Esophagus (tissue), 2 donors: ENCODE data around the gene UGT1A10. TPM values are rescaled to one million over a fixed set of nuclear protein-coding genes. Genes with fewer than 3 reads are reported as not detected.

Source experiments
- H3K27ac ChIP-seq, 2 donors: one replicate each; pipeline ENCODE4 v1.5.1; 2013; ENCODE audit warnings: low read depth in 2 of 2, mild to moderate bottlenecking in 2 of 2, inconsistent platforms in 1 of 2, low read length in 1 of 2, moderate library complexity in 1 of 2
- H3K27me3 ChIP-seq, 2 donors: one replicate each; pipeline ENCODE4 v1.6.1; 2013; ENCODE audit warnings: low read length in 2 of 2, control low read depth in 1 of 2, mild to moderate bottlenecking in 1 of 2; ENCODE audit not compliant: insufficient read depth in 2 of 2, control insufficient read depth in 1 of 2
- H3K36me3 ChIP-seq, 2 donors: one replicate each; pipeline ENCODE4 v1.6.1; 2013; ENCODE audit warnings: low read length in 1 of 2; ENCODE audit not compliant: control insufficient read depth in 2 of 2, insufficient read depth in 2 of 2
- H3K4me1 ChIP-seq, 2 donors: one replicate each; pipeline ENCODE4 v1.6.1; 2013; ENCODE audit warnings: low read length in 1 of 2; ENCODE audit not compliant: control insufficient read depth in 2 of 2, insufficient read depth in 2 of 2
- H3K4me3 ChIP-seq, 2 donors: one replicate each; pipeline ENCODE4 v1.5.1; 2013; ENCODE audit warnings: low read length in 2 of 2, mild to moderate bottlenecking in 2 of 2, low read depth in 1 of 2, moderate library complexity in 1 of 2
- H3K9me3 ChIP-seq, 2 donors: one replicate each; pipeline ENCODE4 v1.6.1; 2013; ENCODE audit warnings: mild to moderate bottlenecking in 2 of 2, low read depth in 1 of 2, low read length in 1 of 2, moderate library complexity in 1 of 2; ENCODE audit not compliant: control insufficient read depth in 2 of 2, insufficient read depth in 1 of 2
- WGBS, 2 donors: extraction: QIAGEN DNeasy Blood & Tissue Kit; methylation state at CpG; one replicate each; pipeline ENCODE4 v1.1.7; 2013; 5-methylcytosine and 5-hydroxymethylcytosine counted together
- polyA plus RNA-seq, 2 donors: library from polyadenylated mRNA; stranded (reverse); fragments of 200-250 nt; gene quantifications; one replicate each; pipeline ENCODE4 v1.2.3, GENCODE V29; 2013
- donor health status: healthy with polysubstance abuse.
- donor health status: Bipolar disorder and iron deficiency.

UGT1A10 gene
- polyA plus RNA-seq, 2 donors, result 9.1 to 10.8 TPM

GRCh38 chr2:233818639-233819621, 182.7 kb downstream of the UGT1A10 start:
- Histone ChIP-seq H3K27ac (no peak overlapping the region), H3K36me3 (no peaks in the 10 kb centered on the region), H3K9me3 (peaks cover 0 to 2% of the 10 kb centered on the region in 2 donors), H3K4me1 (peaks cover 0 to 2% of the 10 kb centered on the region in 2 donors), H3K27me3 (no peaks in the 10 kb centered on the region), H3K4me3 (no peak overlapping the region)
- 78 to 81% methylated on average over 17 of the region's 17 CpGs for WGBS, 2 donors

- Histone ChIP-seq H3K4me3 (no peak overlapping the region), H3K27ac (no peak overlapping the region), H3K36me3 (no peaks in the 10 kb centered on the region), H3K27me3 (no peaks in the 10 kb centered on the region), H3K9me3 (peaks cover 0 to 2% of the 10 kb centered on the region in 2 donors), H3K4me1 (peaks cover 0 to 2% of the 10 kb centered on the region in 2 donors)
- 83 to 84% methylated on average over 18 of the region's 18 CpGs for WGBS, 2 donors
Measured at GRCh38 chr2:233819884-233820773, 183.9 kb downstream of the UGT1A10 start.

DNA sequence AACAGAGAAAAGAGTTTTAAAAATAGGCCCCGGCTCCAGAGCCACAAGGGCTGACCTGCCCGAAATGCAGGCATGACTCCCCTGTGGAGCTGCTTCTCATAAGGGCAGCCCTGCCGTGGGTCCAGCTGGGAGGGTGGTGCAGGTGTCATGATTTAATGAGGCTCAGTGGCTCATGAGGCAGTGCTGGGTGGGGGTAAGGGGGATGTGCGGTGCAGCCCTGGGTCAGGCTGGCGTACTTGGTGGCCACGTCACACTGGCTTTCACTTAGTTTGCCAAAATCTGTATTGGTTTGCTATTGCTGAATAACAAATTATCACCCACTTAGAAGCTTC, 184.5 kb downstream of the UGT1A10 start:
- Histone ChIP-seq H3K27me3 (no peaks in the 10 kb centered on the region), H3K4me1 (peaks cover 0 to 2% of the 10 kb centered on the region in 2 donors), H3K9me3 (peaks cover 0 to 2% of the 10 kb centered on the region in 2 donors), H3K27ac (no peak overlapping the region), H3K4me3 (no peak overlapping the region), H3K36me3 (no peaks in the 10 kb centered on the region)
- 85% methylated on average over 6 of the region's 6 CpGs for WGBS, 2 donors

DNA sequence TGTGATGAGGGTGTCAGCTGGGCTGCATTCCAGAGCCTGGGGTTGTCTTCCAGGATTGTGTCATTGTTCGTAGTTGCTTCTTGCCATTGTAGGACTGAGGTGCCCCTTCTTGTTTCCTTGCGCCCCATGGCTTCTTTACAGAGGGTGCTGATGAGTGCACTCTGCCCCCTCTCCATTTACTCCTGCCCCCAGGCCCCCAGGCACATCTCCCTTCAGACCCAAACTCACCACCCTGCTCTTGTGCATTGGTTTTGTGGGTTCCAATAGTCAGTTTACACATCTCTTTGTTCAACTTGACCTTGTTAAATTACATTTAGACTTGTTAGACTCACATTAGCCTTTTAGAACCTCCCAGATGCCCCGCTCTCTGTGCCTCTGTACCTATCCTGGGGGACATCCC, 184.9 kb downstream of the UGT1A10 start:
- Histone ChIP-seq H3K27ac (no peak overlapping the region), H3K4me1 (peaks cover 0 to 2% of the 10 kb centered on the region in 2 donors), H3K4me3 (no peak overlapping the region), H3K9me3 (peaks cover 0 to 2% of the 10 kb centered on the region in 2 donors), H3K36me3 (no peaks in the 10 kb centered on the region), H3K27me3 (no peaks in the 10 kb centered on the region)
- WGBS, 2 donors, result 86 to 93% methylated on average over 3 of the region's 3 CpGs

DNA sequence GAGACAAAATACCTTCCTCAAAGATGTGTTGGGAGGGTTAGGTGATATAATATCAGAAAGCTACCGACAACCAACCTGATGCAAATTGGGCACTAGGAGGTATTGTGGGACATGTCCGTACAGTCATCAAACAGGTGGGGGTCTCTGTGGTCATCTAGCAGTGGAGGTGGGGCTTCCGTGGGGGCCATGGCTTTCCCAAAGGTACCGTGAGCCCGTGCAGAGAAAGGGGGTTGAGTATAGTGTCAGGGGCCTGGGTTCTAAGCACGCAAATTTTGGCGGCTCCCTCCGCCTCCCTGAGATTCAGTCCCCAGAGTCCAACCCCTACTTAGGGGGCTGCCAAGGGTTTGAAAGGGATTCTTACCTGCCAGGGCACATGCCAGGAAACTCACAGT, 185.5 kb downstream of the UGT1A10 start:
- no peaks in the 10 kb centered on the region for H3K9me3 ChIP-seq
- peaks cover 0 to 2% of the 10 kb centered on the region in 2 donors for H3K4me1 ChIP-seq
- no peaks in the 10 kb centered on the region for H3K27me3 ChIP-seq
- H3K36me3 ChIP-seq, result no peaks in the 10 kb centered on the region
- no peak overlapping the region for H3K27ac ChIP-seq
- 90 to 94% methylated on average over 8 of the region's 8 CpGs for WGBS, 2 donors
- H3K4me3 ChIP-seq, result no peak overlapping the region

- Histone ChIP-seq H3K4me1 (peaks cover 0 to 2% of the 10 kb centered on the region in 2 donors), H3K36me3 (no peaks in the 10 kb centered on the region), H3K27ac (no peak overlapping the region), H3K27me3 (no peaks in the 10 kb centered on the region), H3K9me3 (no peaks in the 10 kb centered on the region), H3K4me3 (no peak overlapping the region)
- 84 to 88% methylated on average over 21 of the region's 21 CpGs for WGBS, 2 donors
Measured at GRCh38 chr2:233822101-233822771, 186.0 kb downstream of the UGT1A10 start.

Other genes with a start within 250 kb of the UGT1A10 start
- 10 to 100 TPM; 14.2 to 29.9 TPM for gene USP40, start 69.7 kb upstream of the UGT1A10 start, polyA plus RNA-seq
- 1 to 10 TPM in 1 of 2 donors, under 1 TPM in 1; 0.39 to 2.8 TPM for gene UGT1A8, start 18.8 kb upstream of the UGT1A10 start, polyA plus RNA-seq
- gene UGT1A9, start 35.5 kb downstream of the UGT1A10 start, polyA plus RNA-seq, result under 1 TPM; 0.01 to 0.31 TPM
- gene UGT1A7, start 45.5 kb downstream of the UGT1A10 start, polyA plus RNA-seq, result 10 to 100 TPM; 28.8 to 54.2 TPM
- gene UGT1A6, start 56.4 kb downstream of the UGT1A10 start, polyA plus RNA-seq, result 10 to 100 TPM in 1 of 2 donors, 1 to 10 TPM in 1; 4.8 to 22.4 TPM
- gene UGT1A5, start 76.5 kb downstream of the UGT1A10 start, polyA plus RNA-seq, result 1 to 10 TPM in 1 of 2 donors, under 1 TPM in 1; 0.01 to 2.9 TPM
- 1 to 10 TPM in 1 of 2 donors, under 1 TPM in 1; 0.69 to 2.5 TPM for gene UGT1A4, start 82.3 kb downstream of the UGT1A10 start, polyA plus RNA-seq
- 1 to 10 TPM in 1 of 2 donors, under 1 TPM in 1; 0.07 to 1.5 TPM for gene UGT1A3, start 92.6 kb downstream of the UGT1A10 start, polyA plus RNA-seq
- gene UGT1A1, start 123.8 kb downstream of the UGT1A10 start, polyA plus RNA-seq, result 1 to 10 TPM in 1 of 2 donors, under 1 TPM in 1; 0.75 to 2.0 TPM
- under 1 TPM; 0.22 to 0.99 TPM for gene MROH2A, start 141.9 kb downstream of the UGT1A10 start, polyA plus RNA-seq
- 1 to 10 TPM; 6.6 to 9.5 TPM for gene HJURP, start 218.1 kb downstream of the UGT1A10 start, polyA plus RNA-seq